H9 (cell line): ENCODE data around the gene ATG4B. TPM values are rescaled to one million over a fixed set of nuclear protein-coding genes. Genes with fewer than 3 reads are reported as not detected.

Experiments used
- DNase-seq: peaks from one replicate; pipeline ENCODE4 v3.0.0-alpha.2; 2017
- H2AFZ ChIP-seq: one replicate; pipeline ENCODE4 v1.6.1; 2013; ENCODE audit warnings: mild to moderate bottlenecking, low read length, control low read depth, moderate library complexity
- H2AK5ac ChIP-seq: 2 replicates; pipeline ENCODE4 v1.6.1; 2013; ENCODE audit warnings: low read length, control low read depth, mixed read lengths; ENCODE audit not compliant: insufficient read length
- H2BK120ac ChIP-seq: one replicate; pipeline ENCODE4 v1.6.1; 2013; ENCODE audit warnings: low read depth, mild to moderate bottlenecking, low read length, control low read depth, inconsistent platforms; ENCODE audit not compliant: poor library complexity, severe bottlenecking
- H2BK12ac ChIP-seq: 2 replicates; pipeline ENCODE4 v1.6.1; 2013; ENCODE audit warnings: low read length, control low read depth, mixed read lengths, low read depth; ENCODE audit not compliant: insufficient read length
- H2BK15ac ChIP-seq: 2 replicates; pipeline ENCODE4 v1.6.1; 2013; ENCODE audit warnings: low read depth, low read length, control low read depth
- H2BK20ac ChIP-seq: one replicate; pipeline ENCODE4 v1.6.1; 2013; ENCODE audit warnings: low read depth, mild to moderate bottlenecking, low read length, control low read depth, inconsistent platforms; ENCODE audit not compliant: poor library complexity, severe bottlenecking
- H2BK5ac ChIP-seq: 2 replicates; pipeline ENCODE4 v1.6.1; 2013; ENCODE audit warnings: low read length, control low read depth, mixed read lengths; ENCODE audit not compliant: insufficient read length
- H3K14ac ChIP-seq: 2 replicates; pipeline ENCODE4 v1.6.1; 2013; ENCODE audit warnings: low read length, control low read depth; ENCODE audit not compliant: insufficient read depth
- H3K18ac ChIP-seq: 2 replicates; pipeline ENCODE4 v1.6.1; 2013; ENCODE audit warnings: low read depth, mild to moderate bottlenecking, mixed read lengths, low read length, control low read depth; ENCODE audit not compliant: insufficient read length
- H3K23ac ChIP-seq: 2 replicates; pipeline ENCODE4 v1.6.1; 2013; ENCODE audit warnings: low read length, control low read depth, mixed read lengths, low read depth; ENCODE audit not compliant: insufficient read length
- H3K23me2 ChIP-seq: 2 replicates; pipeline ENCODE4 v1.6.1; 2013; ENCODE audit warnings: low read depth, mild to moderate bottlenecking, mixed read lengths, low read length, control low read depth; ENCODE audit not compliant: insufficient read length, poor library complexity, severe bottlenecking
- H3K27ac ChIP-seq: 2 replicates; pipeline ENCODE4 v1.5.1; 2013; ENCODE audit warnings: low read length, control low read depth, mixed read lengths, low read depth; ENCODE audit not compliant: insufficient read length
- H3K27me3 ChIP-seq: 2 replicates; pipeline ENCODE4 v1.6.1; 2013; ENCODE audit warnings: low read length, control low read depth, inconsistent platforms; ENCODE audit not compliant: insufficient read depth
- H3K4ac ChIP-seq: 2 replicates; pipeline ENCODE4 v1.6.1; 2013; ENCODE audit warnings: low read depth, mild to moderate bottlenecking, control low read depth, inconsistent platforms, low read length, moderate library complexity
- H3K4me1 ChIP-seq: 2 replicates; pipeline ENCODE4 v1.6.1; 2013; ENCODE audit warnings: low read length, control low read depth, inconsistent platforms; ENCODE audit not compliant: insufficient read depth
- H3K4me2 ChIP-seq: 2 replicates; pipeline ENCODE4 v1.6.1; 2013; ENCODE audit warnings: low read length, control low read depth, mixed read lengths; ENCODE audit not compliant: insufficient read length, insufficient read depth
- H3K56ac ChIP-seq: 2 replicates; pipeline ENCODE4 v1.6.1; 2013; ENCODE audit warnings: low read depth, mild to moderate bottlenecking, mixed read lengths, low read length, control low read depth; ENCODE audit not compliant: insufficient read length
- H3K79me1 ChIP-seq: 2 replicates; pipeline ENCODE4 v1.6.1; 2013; ENCODE audit warnings: low read depth, mild to moderate bottlenecking, moderate library complexity, low read length, control low read depth, inconsistent platforms; ENCODE audit not compliant: insufficient read depth, poor library complexity, severe bottlenecking
- H3K79me2 ChIP-seq: 2 replicates; pipeline ENCODE4 v1.6.1; 2013; ENCODE audit warnings: low read length, control low read depth, inconsistent platforms; ENCODE audit not compliant: insufficient read depth
- H3K9ac ChIP-seq: 2 replicates; pipeline ENCODE4 v1.6.1; 2013; ENCODE audit warnings: low read length, control low read depth, mixed read lengths; ENCODE audit not compliant: insufficient read length; ENCODE audit errors: extremely low read depth
- H3K9me3 ChIP-seq: one replicate; pipeline ENCODE4 v1.6.1; 2013; ENCODE audit warnings: low read depth, low read length, inconsistent platforms; ENCODE audit not compliant: control insufficient read depth
- H3T11ph ChIP-seq: one replicate; pipeline ENCODE4 v1.6.1; 2013; ENCODE audit warnings: mild to moderate bottlenecking, low read length, control low read depth, inconsistent platforms
- H4K20me1 ChIP-seq: one replicate; pipeline ENCODE4 v1.6.1; 2013; ENCODE audit not compliant: control insufficient read depth, insufficient read length, insufficient read depth
- H4K5ac ChIP-seq: 2 replicates; pipeline ENCODE4 v1.6.1; 2013; ENCODE audit warnings: low read depth, mild to moderate bottlenecking, mixed read lengths, low read length, control low read depth; ENCODE audit not compliant: insufficient read length
- H4K8ac ChIP-seq: replicated peaks from 2 replicates; pipeline ENCODE4 v1.6.1; 2013; ENCODE audit warnings: low read length, control low read depth, mixed read lengths, low read depth; ENCODE audit not compliant: insufficient read length
- H4K91ac ChIP-seq: 2 replicates; pipeline ENCODE4 v1.6.1; 2013; ENCODE audit warnings: low read depth, mild to moderate bottlenecking, moderate library complexity, mixed read lengths, low read length, control low read depth; ENCODE audit not compliant: insufficient read length
- H3K27ac Mint-ChIP-seq, 3 experiments: 2 replicates in 2 of 3; 3 replicates in 1 of 3; pipeline ENCODE4 v1.8.0; 2020 to 2021; ENCODE audit warnings: mixed read lengths in 3 of 3, mild to moderate bottlenecking in 1 of 3, moderate library complexity in 1 of 3
- H3K27me3 Mint-ChIP-seq: 2 replicates; pipeline ENCODE4 v1.8.0; 2021; ENCODE audit warnings: low read depth, mild to moderate bottlenecking, moderate library complexity, mixed read lengths
- H3K36me3 Mint-ChIP-seq, 3 experiments: 2 replicates in 2 of 3; 3 replicates in 1 of 3; pipeline ENCODE4 v1.8.0; 2020 to 2021; ENCODE audit warnings: low read depth in 3 of 3, mixed read lengths in 3 of 3; ENCODE audit not compliant: insufficient read depth in 1 of 3
- H3K4me1 Mint-ChIP-seq, 2 experiments: 2 replicates each; pipeline ENCODE4 v1.8.0; 2020; ENCODE audit warnings: mixed read lengths in 2 of 2
- H3K4me3 Mint-ChIP-seq, 2 experiments: 2 replicates in 1 of 2; 3 replicates in 1 of 2; pipeline ENCODE4 v1.8.0; 2020 to 2021; ENCODE audit warnings: mild to moderate bottlenecking in 2 of 2, mixed read lengths in 2 of 2, moderate library complexity in 1 of 2
- H3K9me3 Mint-ChIP-seq, 2 experiments: 2 replicates in 1 of 2; 3 replicates in 1 of 2; pipeline ENCODE4 v1.8.0; 2020; ENCODE audit warnings: mild to moderate bottlenecking in 2 of 2, mixed read lengths in 2 of 2, moderate library complexity in 1 of 2
- WGBS: extraction: QIAGEN DNeasy Blood & Tissue Kit; methylation state at CpG from one replicate; pipeline ENCODE4 v1.1.7; 2013; ENCODE audit warnings: missing lambda C conversion rate, low lambda C conversion rate, mixed read lengths; ENCODE audit not compliant: insufficient read length; ENCODE audit errors: extremely low coverage; 5-methylcytosine and 5-hydroxymethylcytosine counted together
- total RNA-seq: library from RNA; stranded (reverse); gene quantifications from 2 replicates; pipeline ENCODE4 v1.2.1, GENCODE V29; 2021
- TF ChIP-seq, protein P1 (sequence below): fragments of 200-600 bp; sonication (generic); conservative IDR thresholded peaks from 3 replicates; pipeline ENCODE4 v1.8.0; 2021; ENCODE audit warnings: antibody characterized with exemption, mild to moderate bottlenecking

ATG4B gene
- total RNA-seq, 1 experiment from 2014 or later, result 105 TPM

- no peak overlapping the region for H3K4me2 ChIP-seq
- H3K9me3 Mint-ChIP-seq, result no peaks in the 10 kb centered on the region
- no peak overlapping the region; a peak in 1 of 5 replicates for H3K4me3 Mint-ChIP-seq
- H2BK20ac ChIP-seq, result no peak overlapping the region
- TF ChIP-seq, protein P1, sequence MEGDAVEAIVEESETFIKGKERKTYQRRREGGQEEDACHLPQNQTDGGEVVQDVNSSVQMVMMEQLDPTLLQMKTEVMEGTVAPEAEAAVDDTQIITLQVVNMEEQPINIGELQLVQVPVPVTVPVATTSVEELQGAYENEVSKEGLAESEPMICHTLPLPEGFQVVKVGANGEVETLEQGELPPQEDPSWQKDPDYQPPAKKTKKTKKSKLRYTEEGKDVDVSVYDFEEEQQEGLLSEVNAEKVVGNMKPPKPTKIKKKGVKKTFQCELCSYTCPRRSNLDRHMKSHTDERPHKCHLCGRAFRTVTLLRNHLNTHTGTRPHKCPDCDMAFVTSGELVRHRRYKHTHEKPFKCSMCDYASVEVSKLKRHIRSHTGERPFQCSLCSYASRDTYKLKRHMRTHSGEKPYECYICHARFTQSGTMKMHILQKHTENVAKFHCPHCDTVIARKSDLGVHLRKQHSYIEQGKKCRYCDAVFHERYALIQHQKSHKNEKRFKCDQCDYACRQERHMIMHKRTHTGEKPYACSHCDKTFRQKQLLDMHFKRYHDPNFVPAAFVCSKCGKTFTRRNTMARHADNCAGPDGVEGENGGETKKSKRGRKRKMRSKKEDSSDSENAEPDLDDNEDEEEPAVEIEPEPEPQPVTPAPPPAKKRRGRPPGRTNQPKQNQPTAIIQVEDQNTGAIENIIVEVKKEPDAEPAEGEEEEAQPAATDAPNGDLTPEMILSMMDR, result no peak
- H2BK15ac ChIP-seq, result no peak overlapping the region
- H3K27ac ChIP-seq, result no peak overlapping the region
- H4K20me1 ChIP-seq, result no peaks in the 10 kb centered on the region
- no peak for DNase-seq
- no peak overlapping the region for H2BK12ac ChIP-seq
- no peak overlapping the region for H2BK5ac ChIP-seq
- no peak overlapping the region for H3K23ac ChIP-seq
- no peak overlapping the region for H2AK5ac ChIP-seq
- H3K23me2 ChIP-seq, result no peaks in the 10 kb centered on the region
- no peak overlapping the region for H2AFZ ChIP-seq
- no peak overlapping the region for H2BK120ac ChIP-seq
- no peaks in the 10 kb centered on the region for H3K9me3 ChIP-seq
- H3K14ac ChIP-seq, result no peak overlapping the region
- H3K56ac ChIP-seq, result no peak overlapping the region
- no peak overlapping the region for H3T11ph ChIP-seq
- H3K27ac Mint-ChIP-seq, result 0 out of 7 replicates have a peak overlapping the region, but pooled peaks of 1 of the 3 experiments have one; percentile 48
- H3K36me3 Mint-ChIP-seq, result peaks cover 12 to 77% (median 60%) of the 10 kb centered on the region in 3 experiments; a peak in 6 of 7 replicates
- H3K27me3 ChIP-seq, result no peaks in the 10 kb centered on the region
- no peak overlapping the region for H4K5ac ChIP-seq
- H3K4ac ChIP-seq, result no peak overlapping the region
- H4K8ac ChIP-seq, result no peak overlapping the region
- no peak overlapping the region for H3K18ac ChIP-seq
- peaks cover 0 to 2% of the 10 kb centered on the region in 2 experiments; a peak in 2 of 4 replicates for H3K4me1 Mint-ChIP-seq
- H3K27me3 Mint-ChIP-seq, result no peaks in the 10 kb centered on the region
- no peaks in the 10 kb centered on the region for H3K79me1 ChIP-seq
- WGBS, result no CpG with 5 or more reads among the region's 31 CpGs
- no peaks in the 10 kb centered on the region for H3K4me1 ChIP-seq
- H3K79me2 ChIP-seq, result no peaks in the 10 kb centered on the region
- no peak overlapping the region for H4K91ac ChIP-seq
- no peak overlapping the region for H3K9ac ChIP-seq
Measured at GRCh38 chr2:241671457-241672240, 34.2 kb downstream of the ATG4B start.
